BJ (cell line): ENCODE results near the gene TMEM128. TPM values are rescaled to one million over a fixed set of nuclear protein-coding genes. Genes with fewer than 3 reads are reported as not detected.

Experiments used
- CTCF ChIA-PET: fragments of 350-600 bp; formaldehyde crosslinking; extraction: SDS; loops from one replicate; lab custom pipeline; 2021; ENCODE audit warnings: antibody characterized with exemption, inconsistent platforms; lab: Yijun Ruan, JAX
- POLR2A ChIA-PET: fragments of 300-600 bp; sonication (Branson Sonifier 250); formaldehyde crosslinking; extraction: SDS; loops from one replicate; lab custom pipeline; 2021; ENCODE audit warnings: antibody characterized with exemption; lab: Charles Lee
- DNase-seq: peaks from one replicate; pipeline ENCODE4 v3.0.0-alpha.2; 2011; ENCODE audit warnings: low read depth
- H3K27me3 ChIP-seq: 2 replicates; pipeline ENCODE4 v1.6.0; 2011; ENCODE audit warnings: low read length; ENCODE audit not compliant: control insufficient read depth, insufficient read depth
- H3K36me3 ChIP-seq: 2 replicates; pipeline ENCODE4 v1.5.1; 2011; ENCODE audit warnings: low read length; ENCODE audit not compliant: control insufficient read depth, insufficient read depth
- H3K4me3 ChIP-seq: 2 replicates; pipeline ENCODE4 v1.5.1; 2011; ENCODE audit warnings: low read depth, mild to moderate bottlenecking, control low read depth, low read length
- CTCF ChIP-seq: IDR thresholded peaks from 2 replicates; pipeline ENCODE4 v1.5.1; 2011; ENCODE audit warnings: low read depth, mild to moderate bottlenecking, control low read depth, inconsistent platforms, low read length, moderate library complexity; ENCODE audit not compliant: insufficient read depth
- polyA plus RNA-seq: library from polyadenylated mRNA; depleted of rRNA; stranded (reverse); fragments of >200 nt; gene quantifications from 2 replicates; pipeline ENCODE4 v1.2.3, GENCODE V29; 2011

The TMEM128 gene
- polyA plus RNA-seq, 1 experiment: 23.1 TPM

GRCh38 chr4:4233610-4234009 is 14.4 kb downstream of the TMEM128 start:
- no peak for DNase-seq
- TF ChIP-seq CTCF: no peak
- CTCF ChIA-PET: no interaction called here
- Histone ChIP-seq H3K27me3 (peaks cover 6% of the 10 kb centered on the region; the same call in 1 of the 2 replicates), H3K36me3 (no peaks in the 10 kb centered on the region), H3K4me3 (no peak overlapping the region)
- POLR2A ChIA-PET: no interaction called here

GRCh38 chr4:4228356-4228668 is 19.7 kb downstream of the TMEM128 start:
- DNase-seq: no peak
- Histone ChIP-seq H3K27me3 (peaks cover 26% of the 10 kb centered on the region), H3K36me3 (no peaks in the 10 kb centered on the region), H3K4me3 (no peak overlapping the region)
- ChIA-PET CTCF (no interaction called here), POLR2A (no interaction called here)
- TF ChIP-seq CTCF: no peak

GRCh38 chr4:4227510-4228355 is 20.3 kb downstream of the TMEM128 start:
- ChIA-PET POLR2A (no interaction called here), CTCF (no interaction called here)
- H3K27me3 ChIP-seq: peaks cover 26% of the 10 kb centered on the region
- H3K4me3 ChIP-seq: no peak overlapping the region
- no peak for TF ChIP-seq CTCF
- DNase-seq: no peak
- no peaks in the 10 kb centered on the region for H3K36me3 ChIP-seq

- TF ChIP-seq CTCF: no peak
- H3K4me3 ChIP-seq: no peak within 1 kb of the TSS
- no peaks in the 10 kb centered on the region for H3K36me3 ChIP-seq
- no peak for DNase-seq
- ChIA-PET POLR2A (no interaction called here), CTCF (interaction anchor here (0.8 kb wide), 1 partner anchor 44 kb away, joined by 3 read pairs; no protein-coding TSS in a partner anchor)
- H3K27me3 ChIP-seq: peaks cover 26% of the 10 kb centered on the region
Observed at GRCh38 chr4:4226606-4227438, 21.2 kb downstream of the TMEM128 start, which contains the start of gene OTOP1. Gene OTOP1 (minus strand): TSS chr4:4226929. CDS start chr4:4226864, 65 bp downstream.
